ENCODE measurements around the gene MAFB.

The MAFB gene

GRCh38 chr20:40720826-40721225, 31.8 kb upstream of the MAFB start:
- TF ChIP-seq, protein P1, sequence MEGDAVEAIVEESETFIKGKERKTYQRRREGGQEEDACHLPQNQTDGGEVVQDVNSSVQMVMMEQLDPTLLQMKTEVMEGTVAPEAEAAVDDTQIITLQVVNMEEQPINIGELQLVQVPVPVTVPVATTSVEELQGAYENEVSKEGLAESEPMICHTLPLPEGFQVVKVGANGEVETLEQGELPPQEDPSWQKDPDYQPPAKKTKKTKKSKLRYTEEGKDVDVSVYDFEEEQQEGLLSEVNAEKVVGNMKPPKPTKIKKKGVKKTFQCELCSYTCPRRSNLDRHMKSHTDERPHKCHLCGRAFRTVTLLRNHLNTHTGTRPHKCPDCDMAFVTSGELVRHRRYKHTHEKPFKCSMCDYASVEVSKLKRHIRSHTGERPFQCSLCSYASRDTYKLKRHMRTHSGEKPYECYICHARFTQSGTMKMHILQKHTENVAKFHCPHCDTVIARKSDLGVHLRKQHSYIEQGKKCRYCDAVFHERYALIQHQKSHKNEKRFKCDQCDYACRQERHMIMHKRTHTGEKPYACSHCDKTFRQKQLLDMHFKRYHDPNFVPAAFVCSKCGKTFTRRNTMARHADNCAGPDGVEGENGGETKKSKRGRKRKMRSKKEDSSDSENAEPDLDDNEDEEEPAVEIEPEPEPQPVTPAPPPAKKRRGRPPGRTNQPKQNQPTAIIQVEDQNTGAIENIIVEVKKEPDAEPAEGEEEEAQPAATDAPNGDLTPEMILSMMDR (IDR thresholded peaks at IDR 0.05; ENCODE audit: insufficient read depth, missing control alignments): no peak
- no peak for DNase-seq (ENCODE audit: insufficient read length, low spot score)
- no peak for FAIRE-seq

DNA sequence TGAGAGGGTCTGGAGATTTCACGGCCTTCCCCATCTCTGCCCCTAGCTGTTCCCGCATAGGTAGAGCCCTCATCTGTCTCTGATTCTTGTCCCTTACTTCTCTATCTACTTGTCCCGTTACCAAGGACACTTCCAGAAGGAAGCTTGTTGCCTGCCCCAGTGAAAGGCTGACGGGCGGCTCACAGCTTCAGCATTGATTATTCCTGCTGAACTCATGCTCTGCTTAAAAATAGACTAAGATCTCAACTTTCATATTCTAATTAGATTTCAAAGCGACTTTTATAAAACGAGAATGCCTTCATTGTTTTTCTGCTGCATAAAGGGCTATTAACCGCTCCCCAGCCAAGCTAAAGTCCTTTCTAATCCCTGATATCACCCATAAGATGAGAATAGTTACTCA, 31.1 kb upstream of the MAFB start:
- TF ChIP-seq, protein P1 (IDR thresholded peaks at IDR 0.05; ENCODE audit: insufficient read depth, missing control alignments): no peak
- no peak for FAIRE-seq
- DNase-seq (ENCODE audit: insufficient read length, low spot score): no peak

DNA sequence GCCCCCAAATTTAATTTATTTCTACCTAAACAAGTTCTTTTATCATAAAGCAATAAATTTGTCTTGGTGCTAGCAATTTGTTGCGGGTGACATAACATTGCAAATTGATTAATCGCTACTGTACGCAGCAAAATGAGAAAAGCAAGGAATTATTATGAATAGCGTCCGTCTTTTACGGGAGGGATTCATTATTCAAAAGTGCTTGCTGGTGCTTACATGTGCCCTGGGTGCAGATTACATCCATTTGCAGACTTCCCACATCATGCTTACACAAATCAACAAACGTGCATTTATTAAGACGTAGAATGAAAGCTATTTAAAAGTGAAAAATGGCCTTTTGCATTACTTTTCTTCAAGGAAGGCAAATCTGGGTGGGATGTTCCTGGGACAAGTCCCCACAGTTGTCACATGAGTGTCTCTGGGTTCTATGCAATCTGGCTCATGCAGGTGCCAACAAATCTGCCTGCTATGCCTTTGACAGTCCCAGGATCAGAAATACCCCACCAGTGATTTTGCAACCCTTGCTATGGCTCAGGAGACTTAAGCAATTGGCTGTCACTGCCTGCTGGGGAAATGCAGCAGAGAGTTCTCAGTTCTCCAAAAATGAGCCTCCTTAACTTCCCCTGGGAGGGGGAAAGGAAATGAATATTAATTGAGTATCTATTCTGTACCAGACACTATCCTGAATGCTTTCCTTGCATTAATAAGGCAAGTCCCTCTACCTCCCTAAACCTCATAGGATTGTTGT, 30.1 kb upstream of the MAFB start:
- TF ChIP-seq, protein P1 (IDR thresholded peaks at IDR 0.05; ENCODE audit: insufficient read depth, missing control alignments): no peak

DNA sequence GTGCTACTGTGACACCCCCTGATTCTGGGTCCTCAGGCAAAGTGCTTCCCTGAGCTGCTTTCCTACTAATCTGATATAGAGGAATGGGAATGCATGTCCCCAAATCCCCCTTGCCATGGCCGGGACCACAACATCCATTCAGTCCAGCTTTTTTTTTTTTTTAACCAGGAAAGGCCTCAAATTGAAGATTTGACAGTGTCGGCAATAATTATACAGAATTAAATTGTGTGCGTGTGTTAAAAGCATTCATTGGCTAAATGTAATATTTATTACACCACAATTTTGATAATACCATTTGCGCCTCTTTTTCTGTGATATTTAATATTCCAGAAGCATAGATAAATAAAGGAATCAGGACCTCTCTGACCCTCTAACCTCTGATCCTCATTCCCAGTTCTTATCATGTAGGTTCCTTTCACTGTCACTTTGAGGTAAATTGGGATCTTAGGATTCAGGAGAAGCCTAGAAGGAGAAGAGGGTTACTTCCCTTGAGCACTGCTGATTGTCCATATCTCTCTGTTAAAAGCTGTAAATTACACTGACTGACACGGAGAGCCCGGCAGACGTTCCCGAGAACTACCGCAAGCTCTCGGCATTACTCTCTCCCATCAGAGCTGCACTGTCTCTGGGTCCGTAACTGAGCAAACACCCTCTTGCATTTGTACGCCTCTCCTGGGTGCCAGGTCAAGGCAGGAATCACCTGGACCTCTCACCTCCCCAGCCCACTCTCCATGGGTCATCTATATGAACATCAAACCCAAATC, 29.4 kb upstream of the MAFB start:
- no peak for DNase-seq (ENCODE audit: insufficient read length, low spot score)
- TF ChIP-seq, protein P1 (IDR thresholded peaks at IDR 0.05; ENCODE audit: insufficient read depth, missing control alignments): no peak
- no peak for FAIRE-seq

More for the DNA sequence above, 30.1 kb upstream of the MAFB start:
- FAIRE-seq: no peak
- DNase-seq (ENCODE audit: insufficient read length, low spot score): no peak

GRCh38 chr20:40717343-40717865, 28.4 kb upstream of the MAFB start:
- DNase-seq (ENCODE audit: insufficient read length, low spot score): no peak
- no peak for FAIRE-seq
- TF ChIP-seq, protein P1 (IDR thresholded peaks at IDR 0.05; ENCODE audit: insufficient read depth, missing control alignments): no peak

DNA sequence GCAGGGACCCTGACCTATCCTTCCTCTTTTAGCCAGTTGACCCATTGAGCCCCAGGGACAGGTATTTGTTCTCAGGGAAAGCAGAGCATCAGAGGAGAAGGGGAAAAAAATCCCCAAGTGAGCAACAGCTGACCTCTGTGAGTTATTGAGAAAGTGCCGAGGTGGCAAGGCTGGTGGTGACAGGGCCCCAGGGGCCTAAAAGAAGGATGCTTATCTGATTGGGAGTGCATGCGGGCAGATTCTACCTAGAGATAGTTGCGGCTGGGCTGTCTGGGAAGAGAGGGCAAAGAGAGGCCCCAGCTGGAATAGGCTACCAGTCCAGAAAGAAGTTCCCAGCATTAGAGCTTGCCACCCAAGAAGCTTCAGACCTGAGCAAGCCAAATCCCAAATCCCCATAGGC, 26.5 kb upstream of the MAFB start:
- no peak for FAIRE-seq
- TF ChIP-seq, protein P1 (IDR thresholded peaks at IDR 0.05; ENCODE audit: insufficient read depth, missing control alignments): no peak
- no peak for DNase-seq (ENCODE audit: insufficient read length, low spot score)

All from D721Med (cell line).